OCI-LY7 (cell line): ENCODE data around the gene CACNA2D2. TPM values are rescaled to one million over a fixed set of nuclear protein-coding genes. Genes with fewer than 3 reads are reported as not detected.
A peak's percentile ranks its signal among the peaks of the same experiment; 100 is the strongest.

ENCODE experiments used
- BruUV-seq: library from RNA; stranded (reverse); fragments of 400-500 nt; replicated peaks from 2 replicates; lab custom pipeline; 2021; lab: Mats Ljungman, UMichigan
- CTCF ChIA-PET: fragments of 300-600 bp; sonication (Branson Sonifier 250); formaldehyde crosslinking; loops from one replicate; lab custom pipeline; 2022; ENCODE audit warnings: antibody characterized with exemption; ENCODE audit not compliant: unreplicated experiment; lab: Charles Lee
- POLR2A ChIA-PET: fragments of 300-600 bp; sonication (Branson Sonifier 250); formaldehyde crosslinking; loops from one replicate; lab custom pipeline; 2022; ENCODE audit warnings: antibody characterized with exemption; lab: Charles Lee
- DNase-seq: peaks from one replicate; pipeline ENCODE4 v3.0.0-alpha.2; 2015; ENCODE audit warnings: low spot score
- H2AFZ ChIP-seq: fragments of 200-600 bp; sonication (generic), shearing (Covaris generic); 2 replicates; pipeline ENCODE4 v1.6.1; 2014; ENCODE audit warnings: mild to moderate bottlenecking, antibody characterized with exemption, low read length, moderate library complexity
- H3K27ac ChIP-seq: fragments of 200-600 bp; sonication (generic); 2 replicates; pipeline ENCODE4 v1.5.1; 2014; ENCODE audit warnings: mixed run types, low read depth, mild to moderate bottlenecking, moderate library complexity, low read length, inconsistent platforms; ENCODE audit not compliant: poor library complexity, severe bottlenecking
- H3K36me3 ChIP-seq: fragments of 200-600 bp; sonication (generic); 2 replicates; pipeline ENCODE4 v1.6.1; 2014; ENCODE audit warnings: mild to moderate bottlenecking, antibody characterized with exemption, low read length, moderate library complexity, mixed read lengths; ENCODE audit not compliant: insufficient read depth
- H3K4me1 ChIP-seq: fragments of 200-600 bp; sonication (generic); 2 replicates; pipeline ENCODE4 v1.5.1; 2014; ENCODE audit warnings: mild to moderate bottlenecking, low read length; ENCODE audit not compliant: insufficient read depth, poor library complexity, severe bottlenecking
- H3K4me2 ChIP-seq: fragments of 200-600 bp; sonication (generic); 2 replicates; pipeline ENCODE4 v1.6.1; 2014; ENCODE audit warnings: mild to moderate bottlenecking, low read length
- H3K4me3 ChIP-seq: fragments of 200-600 bp; sonication (generic); 2 replicates; pipeline ENCODE4 v1.5.1; 2014; ENCODE audit warnings: mild to moderate bottlenecking, low read depth, low read length; ENCODE audit not compliant: poor library complexity, severe bottlenecking
- H3K79me2 ChIP-seq: fragments of 200-600 bp; sonication (generic); 2 replicates; pipeline ENCODE4 v1.6.1; 2016; ENCODE audit warnings: low read depth, mild to moderate bottlenecking, low read length, moderate library complexity, mixed read lengths; ENCODE audit not compliant: insufficient read depth
- H3K9me2 ChIP-seq: fragments of 200-600 bp; sonication (generic); 2 replicates; pipeline ENCODE4 v1.6.1; 2016; ENCODE audit warnings: mild to moderate bottlenecking, low read length, mixed read lengths; ENCODE audit not compliant: insufficient read depth
- H3K9me3 ChIP-seq: fragments of 200-600 bp; sonication (generic); 2 replicates; pipeline ENCODE4 v1.6.1; 2014; ENCODE audit warnings: mild to moderate bottlenecking, mixed run types, low read length, mixed read lengths
- H4K20me1 ChIP-seq: fragments of 200-600 bp; sonication (generic); 2 replicates; pipeline ENCODE4 v1.6.1; 2014; ENCODE audit warnings: mild to moderate bottlenecking, antibody characterized with exemption, low read length, moderate library complexity, mixed read lengths; ENCODE audit not compliant: insufficient read depth
- EZH2phosphoT487 ChIP-seq: fragments of 200-600 bp; sonication (generic); IDR thresholded peaks from 2 replicates; pipeline ENCODE4 v1.6.1; 2018; ENCODE audit warnings: low read depth, borderline replicate concordance, mild to moderate bottlenecking, mixed run types, antibody characterized with exemption, low read length, moderate library complexity, mixed read lengths
- intact Hi-C: fragments of 100-400 bp; cut with micrococcal nuclease; formaldehyde crosslinking; loops from one replicate; pipeline ENCODE4 v1.10.0; 2022; ENCODE audit not compliant: unreplicated experiment
- total RNA-seq, 2 experiments: library from RNA; depleted of rRNA in 1 of 2; stranded (reverse); fragments of >200 nt in 1 of 2; shearing (Covaris generic) in 1 of 2; gene quantifications; 2 replicates each; pipeline ENCODE4 v1.2.3, GENCODE V29; 2014 to 2022
- TF ChIP-seq, protein P1 (sequence below): fragments of 200-600 bp; sonication (generic); conservative IDR thresholded peaks from 2 replicates; pipeline ENCODE4 v1.5.1; 2014; ENCODE audit warnings: mild to moderate bottlenecking, antibody characterized with exemption, low read length, moderate library complexity, mixed read lengths

Gene CACNA2D2
- total RNA-seq, 2 experiments from 2014 or later: 0.09 to 0.21 TPM

DNA sequence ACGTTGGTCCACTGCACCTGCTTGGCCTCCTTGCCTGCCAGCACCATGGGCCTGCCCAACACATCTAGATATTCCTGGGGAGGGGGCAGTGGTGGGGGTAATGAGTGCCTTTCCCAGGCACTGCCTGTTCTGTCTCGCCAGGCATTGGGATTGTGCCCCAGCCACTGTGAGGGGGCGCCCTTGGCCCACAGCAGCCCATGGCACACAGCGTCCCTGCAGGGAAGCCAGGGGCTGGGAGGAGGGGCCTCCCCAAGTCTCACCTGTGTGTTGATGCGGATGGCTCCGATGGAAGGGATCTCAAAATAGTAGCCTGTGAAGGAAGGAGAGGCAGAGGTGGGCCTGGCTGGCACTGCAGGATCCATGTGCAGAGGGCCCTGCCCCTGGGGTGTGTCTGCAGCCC lies 125.4 kb downstream of the CACNA2D2 start:
- TF ChIP-seq, protein P1, sequence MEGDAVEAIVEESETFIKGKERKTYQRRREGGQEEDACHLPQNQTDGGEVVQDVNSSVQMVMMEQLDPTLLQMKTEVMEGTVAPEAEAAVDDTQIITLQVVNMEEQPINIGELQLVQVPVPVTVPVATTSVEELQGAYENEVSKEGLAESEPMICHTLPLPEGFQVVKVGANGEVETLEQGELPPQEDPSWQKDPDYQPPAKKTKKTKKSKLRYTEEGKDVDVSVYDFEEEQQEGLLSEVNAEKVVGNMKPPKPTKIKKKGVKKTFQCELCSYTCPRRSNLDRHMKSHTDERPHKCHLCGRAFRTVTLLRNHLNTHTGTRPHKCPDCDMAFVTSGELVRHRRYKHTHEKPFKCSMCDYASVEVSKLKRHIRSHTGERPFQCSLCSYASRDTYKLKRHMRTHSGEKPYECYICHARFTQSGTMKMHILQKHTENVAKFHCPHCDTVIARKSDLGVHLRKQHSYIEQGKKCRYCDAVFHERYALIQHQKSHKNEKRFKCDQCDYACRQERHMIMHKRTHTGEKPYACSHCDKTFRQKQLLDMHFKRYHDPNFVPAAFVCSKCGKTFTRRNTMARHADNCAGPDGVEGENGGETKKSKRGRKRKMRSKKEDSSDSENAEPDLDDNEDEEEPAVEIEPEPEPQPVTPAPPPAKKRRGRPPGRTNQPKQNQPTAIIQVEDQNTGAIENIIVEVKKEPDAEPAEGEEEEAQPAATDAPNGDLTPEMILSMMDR: no peak
- TF ChIP-seq EZH2phosphoT487: no peak
- Histone ChIP-seq H3K27ac (no peak overlapping the region), H2AFZ (no peak overlapping the region), H3K79me2 (no peaks in the 10 kb centered on the region), H3K9me3 (no peaks in the 10 kb centered on the region), H3K4me2 (no peak overlapping the region), H4K20me1 (no peaks in the 10 kb centered on the region), H3K36me3 (no peaks in the 10 kb centered on the region), H3K9me2 (no peaks in the 10 kb centered on the region), H3K4me3 (no peak overlapping the region), H3K4me1 (no peaks in the 10 kb centered on the region)
- no peak for DNase-seq
- POLR2A ChIA-PET: no interaction called here
- CTCF ChIA-PET: interaction anchor here (0.6 kb wide), 1 partner anchor 156 kb away, joined by 3 read pairs; no protein-coding TSS in a partner anchor
- no TSS peak for BruUV-seq
- intact Hi-C loops: no loop called here

DNA sequence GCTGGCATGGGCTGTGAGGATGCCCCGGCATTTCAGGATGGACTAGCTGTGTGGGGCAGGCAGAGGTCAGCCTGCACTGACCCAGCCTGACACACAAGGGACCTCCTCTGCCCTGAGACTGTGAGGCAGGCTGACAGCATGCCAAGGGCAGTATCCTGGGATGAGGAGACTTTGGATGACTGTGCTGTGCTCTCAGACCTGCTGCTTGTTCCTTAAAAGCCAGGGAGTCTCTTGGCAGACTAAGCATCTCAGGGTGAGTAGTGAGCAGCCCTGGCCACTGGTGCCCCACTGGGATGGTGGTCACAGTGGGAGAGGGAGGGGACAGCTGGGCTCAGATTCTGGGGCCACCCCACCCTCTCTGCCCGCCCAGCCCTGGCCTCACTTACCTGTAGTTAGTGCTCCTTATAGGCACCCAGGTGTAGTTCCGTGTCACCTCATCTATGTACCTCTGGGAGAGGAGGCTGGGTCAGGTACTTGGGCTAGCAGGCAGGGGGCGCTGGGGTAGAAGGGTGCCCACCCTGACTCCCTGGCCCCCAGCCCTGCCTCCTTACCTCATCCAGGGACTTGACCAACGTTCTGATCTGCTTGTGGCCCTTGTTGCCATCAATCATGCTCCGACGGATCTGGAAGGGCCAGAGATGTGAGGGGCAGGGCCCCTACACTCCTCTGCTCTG lies 128.0 kb downstream of the CACNA2D2 start:
- Histone ChIP-seq H4K20me1 (no peaks in the 10 kb centered on the region), H3K36me3 (no peaks in the 10 kb centered on the region), H3K27ac (no peak overlapping the region), H3K9me3 (no peaks in the 10 kb centered on the region), H3K4me1 (no peaks in the 10 kb centered on the region), H3K79me2 (no peaks in the 10 kb centered on the region), H2AFZ (no peak overlapping the region), H3K4me2 (no peak overlapping the region), H3K9me2 (no peaks in the 10 kb centered on the region), H3K4me3 (no peak overlapping the region)
- ChIA-PET CTCF (no interaction called here), POLR2A (no interaction called here)
- intact Hi-C loops: no loop called here
- TF ChIP-seq, protein P1: peak; percentile 58
- TF ChIP-seq EZH2phosphoT487: no peak
- DNase-seq: peak; percentile 24
- BruUV-seq: no TSS peak
